GM20000 (cell line): Measurements from ENCODE around the gene SLIT3.

Experiments used
- DNase-seq: peaks from one replicate; pipeline ENCODE4 v3.0.0; 2012; ENCODE audit warnings: low spot score
- TF ChIP-seq, protein P1 (sequence below): IDR thresholded peaks from 2 replicates; pipeline ENCODE4 v1.5.1; 2012; ENCODE audit warnings: mild to moderate bottlenecking, control low read depth; ENCODE audit errors: extremely low read depth, missing control alignments

Gene SLIT3

DNA sequence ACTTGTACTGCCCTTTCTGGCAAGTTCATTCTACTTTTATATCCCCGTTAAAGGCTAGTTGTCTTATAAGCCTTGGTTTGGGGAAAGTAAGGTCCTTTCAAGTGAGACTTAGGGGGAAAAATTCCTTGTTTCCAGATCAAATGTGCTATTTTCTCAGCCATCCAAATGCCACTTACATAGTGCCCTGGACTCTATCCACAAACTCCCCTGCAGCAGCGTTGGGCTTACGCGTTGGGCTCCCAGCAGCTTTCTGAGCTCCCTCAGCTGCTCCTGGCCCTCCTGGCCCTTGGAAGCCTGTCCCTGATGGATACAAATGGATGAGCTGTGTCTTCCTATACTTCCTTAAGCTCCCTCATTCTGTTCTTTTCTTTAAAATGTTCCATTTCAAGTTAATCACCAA is 442.6 kb downstream of the SLIT3 start:
- DNase-seq: no peak
- TF ChIP-seq, protein P1, sequence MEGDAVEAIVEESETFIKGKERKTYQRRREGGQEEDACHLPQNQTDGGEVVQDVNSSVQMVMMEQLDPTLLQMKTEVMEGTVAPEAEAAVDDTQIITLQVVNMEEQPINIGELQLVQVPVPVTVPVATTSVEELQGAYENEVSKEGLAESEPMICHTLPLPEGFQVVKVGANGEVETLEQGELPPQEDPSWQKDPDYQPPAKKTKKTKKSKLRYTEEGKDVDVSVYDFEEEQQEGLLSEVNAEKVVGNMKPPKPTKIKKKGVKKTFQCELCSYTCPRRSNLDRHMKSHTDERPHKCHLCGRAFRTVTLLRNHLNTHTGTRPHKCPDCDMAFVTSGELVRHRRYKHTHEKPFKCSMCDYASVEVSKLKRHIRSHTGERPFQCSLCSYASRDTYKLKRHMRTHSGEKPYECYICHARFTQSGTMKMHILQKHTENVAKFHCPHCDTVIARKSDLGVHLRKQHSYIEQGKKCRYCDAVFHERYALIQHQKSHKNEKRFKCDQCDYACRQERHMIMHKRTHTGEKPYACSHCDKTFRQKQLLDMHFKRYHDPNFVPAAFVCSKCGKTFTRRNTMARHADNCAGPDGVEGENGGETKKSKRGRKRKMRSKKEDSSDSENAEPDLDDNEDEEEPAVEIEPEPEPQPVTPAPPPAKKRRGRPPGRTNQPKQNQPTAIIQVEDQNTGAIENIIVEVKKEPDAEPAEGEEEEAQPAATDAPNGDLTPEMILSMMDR: no peak

DNA sequence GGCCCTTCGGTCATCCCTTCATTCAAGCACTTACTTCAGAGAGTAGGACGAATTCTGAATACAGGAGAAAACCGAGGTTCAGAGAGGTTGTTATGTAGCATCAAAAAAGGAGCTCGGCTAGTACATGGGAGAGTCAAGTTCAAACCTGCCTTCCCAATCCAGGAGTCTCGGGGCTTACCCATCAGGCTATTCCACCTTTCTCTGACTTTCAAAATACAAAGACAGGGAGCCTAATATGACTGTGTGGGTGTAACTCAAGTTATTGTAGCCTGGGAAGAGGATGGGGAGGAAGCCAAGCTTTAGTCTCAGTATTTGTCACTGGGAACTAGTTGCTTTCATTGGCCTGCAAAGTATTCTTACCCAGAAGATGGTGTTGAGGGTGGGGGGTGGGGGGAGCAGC is 447.0 kb downstream of the SLIT3 start:
- no peak for DNase-seq
- TF ChIP-seq, protein P1: no peak

DNA sequence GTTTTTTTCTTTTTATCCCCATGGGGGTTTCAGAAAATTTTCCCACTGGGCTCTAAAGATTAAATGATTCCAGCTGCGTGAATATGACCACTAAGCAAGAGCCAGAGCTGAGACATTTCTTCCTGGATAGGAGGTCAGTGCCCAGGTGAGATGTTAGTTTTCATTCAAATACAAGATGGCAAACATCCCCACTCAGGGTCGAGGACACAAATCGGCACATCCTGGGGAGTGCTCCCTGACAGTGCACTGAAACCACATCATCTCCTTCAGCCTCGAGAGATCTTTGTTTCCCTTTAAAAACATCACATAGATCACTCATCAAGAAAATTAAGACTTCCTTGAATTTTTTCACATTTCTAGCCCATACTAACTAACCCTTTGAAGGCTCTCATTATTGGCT is 448.6 kb downstream of the SLIT3 start:
- no peak for DNase-seq
- TF ChIP-seq, protein P1: no peak

DNA sequence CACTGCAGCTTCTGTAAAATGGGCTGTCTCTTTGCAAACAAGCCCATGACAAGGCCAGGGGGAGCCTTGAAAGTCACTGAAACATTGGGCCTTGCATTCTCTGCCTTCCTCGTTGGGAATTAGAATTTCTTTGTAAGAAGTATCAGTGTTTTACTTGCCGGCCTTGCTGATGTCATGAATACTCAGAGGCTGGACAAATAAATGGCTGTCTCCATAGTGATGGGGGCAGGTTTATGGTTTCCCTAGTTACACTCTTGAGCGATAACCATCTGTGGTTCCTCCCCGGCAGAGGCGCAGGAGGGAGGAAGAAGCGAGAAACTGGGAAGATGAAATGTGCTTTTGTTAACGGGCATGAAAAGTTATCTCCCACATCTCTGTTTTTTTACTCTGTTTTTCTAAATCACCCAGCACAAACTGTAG is 449.0 kb downstream of the SLIT3 start:
- TF ChIP-seq, protein P1: no peak
- DNase-seq: no peak

DNA sequence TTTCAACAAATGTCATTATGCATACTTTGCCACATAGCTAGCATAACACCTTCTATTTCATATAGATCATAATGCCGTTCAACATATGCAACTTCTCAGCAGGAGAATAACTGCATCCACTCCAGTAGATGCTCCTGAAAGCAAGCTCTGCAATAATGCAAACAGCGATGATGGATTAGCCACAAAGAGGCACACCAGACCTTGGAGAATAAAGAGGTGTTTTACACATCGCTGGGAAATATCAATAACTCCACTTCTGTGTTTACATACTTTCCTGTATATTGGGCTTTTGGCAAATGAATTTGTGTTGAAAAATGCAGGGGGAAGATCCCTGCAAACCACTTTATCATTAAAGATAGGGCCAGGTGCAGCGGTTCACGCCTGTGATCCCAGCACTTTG is 450.3 kb downstream of the SLIT3 start:
- no peak for DNase-seq
- TF ChIP-seq, protein P1: no peak

DNA sequence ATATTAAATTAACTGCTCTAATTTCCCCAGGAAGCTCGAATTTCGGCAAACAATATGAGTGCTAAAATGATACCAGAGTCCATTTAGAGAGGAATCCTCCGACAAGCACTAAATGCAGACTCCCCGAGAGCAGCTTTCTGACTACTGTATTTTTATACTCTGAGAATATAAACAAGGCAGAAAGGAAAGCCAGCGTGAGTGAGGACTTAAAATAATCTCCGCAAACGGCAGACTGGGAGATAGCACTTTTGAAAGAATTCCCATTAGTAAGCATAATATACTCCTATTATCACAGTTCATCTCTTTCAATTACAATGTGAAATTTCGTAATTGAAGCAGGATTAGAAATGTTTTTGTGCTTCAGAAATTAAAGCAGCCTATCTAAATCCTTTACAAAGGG is 452.4 kb downstream of the SLIT3 start:
- TF ChIP-seq, protein P1: no peak
- DNase-seq: no peak

DNA sequence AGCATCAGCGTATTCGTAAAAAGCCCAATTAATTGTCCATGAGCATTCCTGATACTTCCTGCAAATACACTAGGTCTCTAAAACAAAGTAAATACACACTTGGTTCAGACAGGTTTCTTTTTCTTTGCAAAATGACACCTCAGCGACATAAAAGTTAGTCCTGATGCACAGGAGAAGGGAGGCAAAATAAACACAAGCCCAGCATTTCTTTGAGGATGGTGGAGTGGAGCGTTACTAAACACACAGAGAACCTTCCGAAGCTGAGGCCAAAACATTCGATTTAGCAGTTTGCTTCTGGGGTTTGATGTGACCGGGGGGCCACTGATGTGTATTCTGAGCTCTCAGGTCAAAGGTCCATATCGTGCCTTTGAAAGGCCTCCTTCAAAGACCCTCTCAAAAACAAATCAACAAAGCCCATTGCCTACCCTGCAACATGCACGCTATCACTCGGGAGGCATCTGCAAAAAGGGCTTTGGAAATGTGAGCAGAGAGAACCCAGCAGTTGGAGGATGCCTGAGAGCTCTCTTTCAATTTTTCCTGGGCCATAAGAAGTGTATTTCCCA is 453.3 kb downstream of the SLIT3 start:
- DNase-seq: no peak
- TF ChIP-seq, protein P1: no peak
